ENCODE data around the gene RDH8.
"Not testable (repeated sequence)": the region's sequence is repeated elsewhere in the genome, so short reads cannot be mapped to it uniquely, and the experiment has no call there.

RDH8 gene

DNA sequence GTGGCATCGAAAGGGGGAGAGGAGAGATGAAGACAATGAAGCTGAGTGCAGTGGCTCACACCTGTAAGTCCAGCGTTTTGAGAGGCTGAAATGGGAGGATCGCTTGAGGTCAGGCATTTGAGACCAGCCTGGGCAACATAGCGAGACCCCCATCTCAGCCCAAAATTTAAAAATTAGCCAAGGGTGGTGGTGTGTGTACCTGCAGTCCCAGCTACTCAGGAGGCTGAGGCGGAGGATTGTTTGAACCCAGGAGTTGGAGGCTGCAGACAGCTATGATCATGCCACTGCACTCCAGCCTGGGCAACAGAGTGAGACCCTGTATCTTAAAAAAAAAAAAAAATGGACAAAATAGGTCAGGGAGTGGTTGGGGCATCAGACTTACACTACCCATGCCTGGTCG lies 7.6 kb downstream of the RDH8 start:
- H3K4me2 ChIP-seq (ENCODE audit: low read length): no peak overlapping the region
- no peak overlapping the region for H3K4me3 ChIP-seq (ENCODE audit: low read depth, low read length, poor library complexity, severe bottlenecking)
- no peak overlapping the region for H2AFZ ChIP-seq (ENCODE audit: low read length)
- H3K4me1 ChIP-seq (ENCODE audit: insufficient read depth, low read length, severe bottlenecking): no peaks in the 10 kb centered on the region
- H4K20me1 ChIP-seq (ENCODE audit: insufficient read depth, low read length): no peaks in the 10 kb centered on the region
- no peaks in the 10 kb centered on the region for H3K36me3 ChIP-seq (ENCODE audit: insufficient read depth, low read length)
- no peaks in the 10 kb centered on the region for H3K27me3 ChIP-seq (ENCODE audit: insufficient read depth, low read length)
- H3K9me2 ChIP-seq (ENCODE audit: low read depth, low read length): no peaks in the 10 kb centered on the region
- no peak overlapping the region for H3K9ac ChIP-seq (ENCODE audit: low read length)
- no peak overlapping the region for H3K27ac ChIP-seq (ENCODE audit: low read depth, low read length, poor library complexity, severe bottlenecking)
- TF ChIP-seq EZH2 (IDR thresholded peaks at IDR 0.05; ENCODE audit: borderline replicate concordance, low read length): no peak
- TF ChIP-seq, protein P1, sequence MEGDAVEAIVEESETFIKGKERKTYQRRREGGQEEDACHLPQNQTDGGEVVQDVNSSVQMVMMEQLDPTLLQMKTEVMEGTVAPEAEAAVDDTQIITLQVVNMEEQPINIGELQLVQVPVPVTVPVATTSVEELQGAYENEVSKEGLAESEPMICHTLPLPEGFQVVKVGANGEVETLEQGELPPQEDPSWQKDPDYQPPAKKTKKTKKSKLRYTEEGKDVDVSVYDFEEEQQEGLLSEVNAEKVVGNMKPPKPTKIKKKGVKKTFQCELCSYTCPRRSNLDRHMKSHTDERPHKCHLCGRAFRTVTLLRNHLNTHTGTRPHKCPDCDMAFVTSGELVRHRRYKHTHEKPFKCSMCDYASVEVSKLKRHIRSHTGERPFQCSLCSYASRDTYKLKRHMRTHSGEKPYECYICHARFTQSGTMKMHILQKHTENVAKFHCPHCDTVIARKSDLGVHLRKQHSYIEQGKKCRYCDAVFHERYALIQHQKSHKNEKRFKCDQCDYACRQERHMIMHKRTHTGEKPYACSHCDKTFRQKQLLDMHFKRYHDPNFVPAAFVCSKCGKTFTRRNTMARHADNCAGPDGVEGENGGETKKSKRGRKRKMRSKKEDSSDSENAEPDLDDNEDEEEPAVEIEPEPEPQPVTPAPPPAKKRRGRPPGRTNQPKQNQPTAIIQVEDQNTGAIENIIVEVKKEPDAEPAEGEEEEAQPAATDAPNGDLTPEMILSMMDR (IDR thresholded peaks at IDR 0.05; ENCODE audit: low read length): no peak
- no peaks in the 10 kb centered on the region for H3F3A ChIP-seq (ENCODE audit: insufficient read depth, low read length)
- no peaks in the 10 kb centered on the region for H3K79me2 ChIP-seq (ENCODE audit: insufficient read depth, low read length)
- no peaks in the 10 kb centered on the region for H3K9me3 ChIP-seq (ENCODE audit: low read length)

DNA sequence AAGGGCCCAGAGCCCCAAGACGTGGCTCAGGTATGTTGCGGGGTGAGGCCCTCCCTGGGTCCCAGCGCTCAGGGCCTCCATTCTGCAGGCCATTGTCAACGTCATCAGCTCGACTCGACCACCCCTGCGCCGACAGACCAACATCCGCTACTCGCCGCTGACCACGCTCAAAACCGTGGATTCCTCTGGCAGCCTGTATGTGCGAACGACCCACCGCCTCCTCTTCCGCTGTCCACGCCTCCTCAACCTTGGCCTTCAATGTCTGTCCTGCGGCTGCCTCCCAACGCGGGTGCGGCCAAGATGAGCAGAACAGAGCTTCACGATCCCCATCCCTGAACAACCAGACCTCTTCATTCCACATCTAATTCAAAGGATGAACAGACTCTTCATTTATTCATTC lies 8.2 kb downstream of the RDH8 start:
- Histone ChIP-seq H3F3A (ENCODE audit: insufficient read depth, low read length) (no peaks in the 10 kb centered on the region), H2AFZ (ENCODE audit: low read length) (no peak overlapping the region), H3K9me2 (ENCODE audit: low read depth, low read length) (no peaks in the 10 kb centered on the region), H3K27me3 (ENCODE audit: insufficient read depth, low read length) (no peaks in the 10 kb centered on the region), H3K4me3 (ENCODE audit: low read depth, low read length, poor library complexity, severe bottlenecking) (no peak overlapping the region), H4K20me1 (ENCODE audit: insufficient read depth, low read length) (no peaks in the 10 kb centered on the region), H3K4me1 (ENCODE audit: insufficient read depth, low read length, severe bottlenecking) (no peaks in the 10 kb centered on the region), H3K79me2 (ENCODE audit: insufficient read depth, low read length) (no peaks in the 10 kb centered on the region), H3K9me3 (ENCODE audit: low read length) (no peaks in the 10 kb centered on the region), H3K36me3 (ENCODE audit: insufficient read depth, low read length) (no peaks in the 10 kb centered on the region), H3K9ac (ENCODE audit: low read length) (no peak overlapping the region), H3K4me2 (ENCODE audit: low read length) (no peak overlapping the region), H3K27ac (ENCODE audit: low read depth, low read length, poor library complexity, severe bottlenecking) (no peak overlapping the region)
- TF ChIP-seq, protein P1 (IDR thresholded peaks at IDR 0.05; ENCODE audit: low read length): no peak
- TF ChIP-seq EZH2 (IDR thresholded peaks at IDR 0.05; ENCODE audit: borderline replicate concordance, low read length): no peak

DNA sequence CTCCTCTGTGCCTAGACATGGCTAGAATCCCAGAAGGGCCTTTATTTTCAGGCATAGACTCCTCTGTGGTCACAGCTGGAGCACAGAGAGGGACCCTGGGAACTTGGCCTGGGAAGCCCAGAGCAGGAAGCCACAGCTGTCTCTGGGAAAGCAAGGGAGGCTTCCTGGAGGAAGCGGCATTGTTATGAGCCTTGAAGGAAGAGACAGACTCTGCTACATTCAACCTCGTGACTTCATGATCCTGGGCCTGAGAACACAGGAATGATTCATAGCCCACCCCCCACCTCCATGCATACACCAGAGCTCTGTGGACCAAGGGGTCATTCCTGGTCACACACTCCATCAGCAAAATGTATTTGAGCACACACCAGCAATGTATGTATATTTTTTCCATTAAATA lies 8.6 kb downstream of the RDH8 start:
- no peak overlapping the region for H3K4me2 ChIP-seq (ENCODE audit: low read length)
- no peak overlapping the region for H3K9ac ChIP-seq (ENCODE audit: low read length)
- H3K4me1 ChIP-seq (ENCODE audit: insufficient read depth, low read length, severe bottlenecking): no peaks in the 10 kb centered on the region
- H3K79me2 ChIP-seq (ENCODE audit: insufficient read depth, low read length): no peaks in the 10 kb centered on the region
- H3F3A ChIP-seq (ENCODE audit: insufficient read depth, low read length): no peaks in the 10 kb centered on the region
- H3K9me3 ChIP-seq (ENCODE audit: low read length): no peaks in the 10 kb centered on the region
- TF ChIP-seq, protein P1 (IDR thresholded peaks at IDR 0.05; ENCODE audit: low read length): no peak
- no peak for TF ChIP-seq EZH2 (IDR thresholded peaks at IDR 0.05; ENCODE audit: borderline replicate concordance, low read length)
- H3K27me3 ChIP-seq (ENCODE audit: insufficient read depth, low read length): no peaks in the 10 kb centered on the region
- H3K9me2 ChIP-seq (ENCODE audit: low read depth, low read length): no peaks in the 10 kb centered on the region
- no peaks in the 10 kb centered on the region for H4K20me1 ChIP-seq (ENCODE audit: insufficient read depth, low read length)
- no peaks in the 10 kb centered on the region for H3K36me3 ChIP-seq (ENCODE audit: insufficient read depth, low read length)
- H3K4me3 ChIP-seq (ENCODE audit: low read depth, low read length, poor library complexity, severe bottlenecking): no peak overlapping the region
- H2AFZ ChIP-seq (ENCODE audit: low read length): no peak overlapping the region
- H3K27ac ChIP-seq (ENCODE audit: low read depth, low read length, poor library complexity, severe bottlenecking): no peak overlapping the region

DNA sequence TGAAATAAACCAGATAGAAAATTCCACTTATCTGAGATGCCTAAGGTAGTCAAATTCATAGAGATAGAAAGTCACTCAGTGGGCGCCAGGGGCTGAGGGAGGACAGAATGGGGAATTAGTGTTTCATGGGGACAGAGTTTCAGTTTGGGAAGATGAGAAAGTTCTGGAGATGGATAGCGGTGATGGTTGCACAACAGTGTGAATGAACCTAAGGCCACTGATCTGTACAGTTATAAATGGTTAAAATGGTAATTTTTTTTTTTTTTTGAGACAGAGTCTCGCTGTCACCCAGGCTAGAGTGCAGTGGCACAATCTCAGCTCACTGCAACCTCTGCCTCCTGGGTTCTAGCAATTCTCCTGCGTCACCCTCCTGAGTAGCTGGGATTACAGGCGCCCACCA lies 9.8 kb downstream of the RDH8 start:
- H3K79me2 ChIP-seq (ENCODE audit: insufficient read depth, low read length); H3F3A ChIP-seq (ENCODE audit: insufficient read depth, low read length); H3K27ac ChIP-seq (ENCODE audit: low read depth, low read length, poor library complexity, severe bottlenecking); H3K4me1 ChIP-seq (ENCODE audit: insufficient read depth, low read length, severe bottlenecking); H3K9ac ChIP-seq (ENCODE audit: low read length); H3K4me3 ChIP-seq (ENCODE audit: low read depth, low read length, poor library complexity, severe bottlenecking); H3K9me3 ChIP-seq (ENCODE audit: low read length); H3K27me3 ChIP-seq (ENCODE audit: insufficient read depth, low read length); H3K9me2 ChIP-seq (ENCODE audit: low read depth, low read length); H3K36me3 ChIP-seq (ENCODE audit: insufficient read depth, low read length); H4K20me1 ChIP-seq (ENCODE audit: insufficient read depth, low read length); H3K4me2 ChIP-seq (ENCODE audit: low read length); H2AFZ ChIP-seq (ENCODE audit: low read length): not testable (repeated sequence)
